HFFc6 (cell line): ENCODE results near the gene REC114. TPM values are rescaled to one million over a fixed set of nuclear protein-coding genes. Genes with fewer than 3 reads are reported as not detected.

ENCODE experiments used
- DNase-seq: peaks from one replicate; pipeline ENCODE4 v3.0.0-alpha.2; 2018
- H3K27ac Mint-ChIP-seq: 2 replicates; pipeline ENCODE4 v1.8.0; 2020; ENCODE audit warnings: mild to moderate bottlenecking, mixed read lengths
- H3K27me3 Mint-ChIP-seq: 2 replicates; pipeline ENCODE4 v1.8.0; 2021; ENCODE audit warnings: mild to moderate bottlenecking, moderate library complexity, mixed read lengths; ENCODE audit not compliant: insufficient read depth
- H3K36me3 Mint-ChIP-seq: 2 replicates; pipeline ENCODE4 v1.8.0; 2021; ENCODE audit warnings: low read depth, mixed read lengths
- H3K4me1 Mint-ChIP-seq: 2 replicates; pipeline ENCODE4 v1.8.0; 2020; ENCODE audit warnings: low read depth, mixed read lengths
- H3K4me3 Mint-ChIP-seq: 2 replicates; pipeline ENCODE4 v1.8.0; 2020; ENCODE audit warnings: mild to moderate bottlenecking, moderate library complexity, mixed read lengths
- H3K9me3 Mint-ChIP-seq: 2 replicates; pipeline ENCODE4 v1.8.0; 2020; ENCODE audit warnings: mild to moderate bottlenecking, mixed read lengths
- CTCF ChIP-seq: fragments of 200-600 bp; sonication (generic); IDR thresholded peaks from 2 replicates; pipeline ENCODE4 v1.5.0; 2021; ENCODE audit warnings: antibody characterized with exemption, mild to moderate bottlenecking
- total RNA-seq, 6 experiments: library from RNA; stranded (reverse); fragmentation: NEBNext Ultra II Directional; extraction: Animal tissue kit (Norgen Biotek cat#: 25700); gene quantifications; 2 replicates in 1 of 6; 3 replicates in 5 of 6; pipeline ENCODE4 v1.2.3, GENCODE V29; 2021

The REC114 gene
- total RNA-seq, 6 experiments from 2014 or later, result not detected

- no peak for DNase-seq
- no peak overlapping the region for H3K27ac Mint-ChIP-seq
- H3K9me3 Mint-ChIP-seq, result no peaks in the 10 kb centered on the region
- no peak for TF ChIP-seq CTCF
- H3K36me3 Mint-ChIP-seq, result no peaks in the 10 kb centered on the region
- H3K4me3 Mint-ChIP-seq, result no peak overlapping the region
- H3K4me1 Mint-ChIP-seq, result no peaks in the 10 kb centered on the region
- H3K27me3 Mint-ChIP-seq, result peaks cover 2% of the 10 kb centered on the region
These were observed 61.9 kb downstream of the REC114 start for GRCh38 chr15:73504885-73505284.

GRCh38 chr15:73515527-73515926 lies 72.6 kb downstream of the REC114 start:
- no peak for TF ChIP-seq CTCF
- no peaks in the 10 kb centered on the region for H3K9me3 Mint-ChIP-seq
- H3K4me1 Mint-ChIP-seq, result no peaks in the 10 kb centered on the region
- peaks cover 2% of the 10 kb centered on the region for H3K27me3 Mint-ChIP-seq
- no peak overlapping the region for H3K27ac Mint-ChIP-seq
- H3K36me3 Mint-ChIP-seq, result no peaks in the 10 kb centered on the region
- no peak overlapping the region for H3K4me3 Mint-ChIP-seq
- no peak for DNase-seq

GRCh38 chr15:73517566-73517965 lies 74.6 kb downstream of the REC114 start:
- no peak for DNase-seq
- Mint-ChIP-seq H3K4me1 (no peaks in the 10 kb centered on the region), H3K9me3 (no peaks in the 10 kb centered on the region), H3K27me3 (peaks cover 2% of the 10 kb centered on the region), H3K36me3 (no peaks in the 10 kb centered on the region), H3K4me3 (no peak overlapping the region), H3K27ac (no peak overlapping the region)
- TF ChIP-seq CTCF, result no peak

GRCh38 chr15:73518180-73518862 lies 75.4 kb downstream of the REC114 start:
- no peak overlapping the region for H3K27ac Mint-ChIP-seq
- H3K9me3 Mint-ChIP-seq, result no peaks in the 10 kb centered on the region
- no peak overlapping the region for H3K4me3 Mint-ChIP-seq
- H3K4me1 Mint-ChIP-seq, result no peaks in the 10 kb centered on the region
- no peak for DNase-seq
- peaks cover 2% of the 10 kb centered on the region for H3K27me3 Mint-ChIP-seq
- TF ChIP-seq CTCF, result no peak
- H3K36me3 Mint-ChIP-seq, result no peaks in the 10 kb centered on the region

GRCh38 chr15:73518876-73519733 lies 76.1 kb downstream of the REC114 start:
- Mint-ChIP-seq H3K9me3 (no peaks in the 10 kb centered on the region), H3K36me3 (no peaks in the 10 kb centered on the region), H3K27ac (no peak overlapping the region), H3K4me1 (no peaks in the 10 kb centered on the region), H3K27me3 (peaks cover 2% of the 10 kb centered on the region), H3K4me3 (no peak overlapping the region)
- no peak for DNase-seq
- no peak for TF ChIP-seq CTCF
